Measurements from ENCODE around the gene HACD4.

- TF ChIP-seq, protein P1, sequence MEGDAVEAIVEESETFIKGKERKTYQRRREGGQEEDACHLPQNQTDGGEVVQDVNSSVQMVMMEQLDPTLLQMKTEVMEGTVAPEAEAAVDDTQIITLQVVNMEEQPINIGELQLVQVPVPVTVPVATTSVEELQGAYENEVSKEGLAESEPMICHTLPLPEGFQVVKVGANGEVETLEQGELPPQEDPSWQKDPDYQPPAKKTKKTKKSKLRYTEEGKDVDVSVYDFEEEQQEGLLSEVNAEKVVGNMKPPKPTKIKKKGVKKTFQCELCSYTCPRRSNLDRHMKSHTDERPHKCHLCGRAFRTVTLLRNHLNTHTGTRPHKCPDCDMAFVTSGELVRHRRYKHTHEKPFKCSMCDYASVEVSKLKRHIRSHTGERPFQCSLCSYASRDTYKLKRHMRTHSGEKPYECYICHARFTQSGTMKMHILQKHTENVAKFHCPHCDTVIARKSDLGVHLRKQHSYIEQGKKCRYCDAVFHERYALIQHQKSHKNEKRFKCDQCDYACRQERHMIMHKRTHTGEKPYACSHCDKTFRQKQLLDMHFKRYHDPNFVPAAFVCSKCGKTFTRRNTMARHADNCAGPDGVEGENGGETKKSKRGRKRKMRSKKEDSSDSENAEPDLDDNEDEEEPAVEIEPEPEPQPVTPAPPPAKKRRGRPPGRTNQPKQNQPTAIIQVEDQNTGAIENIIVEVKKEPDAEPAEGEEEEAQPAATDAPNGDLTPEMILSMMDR (IDR thresholded peaks at IDR 0.05): no peak
- no peak for TF ChIP-seq POLR2A (IDR thresholded peaks at IDR 0.05)
- TF ChIP-seq EP300 (IDR thresholded peaks at IDR 0.05): no peak
Measured at GRCh38 chr9:21043841-21044240, 12.4 kb upstream of the HACD4 start.

All from tibial nerve (tissue), 4 donors.